IPS DF 6.9 (cell line): ENCODE measurements around the gene RANBP1.
A peak's percentile ranks its signal among the peaks of the same experiment; 100 is the strongest.
"Not testable (repeated sequence)": the region's sequence is repeated elsewhere in the genome, so short reads cannot be mapped to it uniquely, and the experiment has no call there.

Experiments
- DNase-seq: peaks from one replicate; pipeline ENCODE4 v3.0.0-alpha.2; 2013; ENCODE audit warnings: low read depth, low spot score
- H3K27ac ChIP-seq: one replicate; pipeline ENCODE4 v1.5.1; 2013; ENCODE audit warnings: low read length, control low read depth
- H3K27me3 ChIP-seq: 2 replicates; pipeline ENCODE4 v1.6.1; 2013; ENCODE audit warnings: mild to moderate bottlenecking, low read length; ENCODE audit not compliant: control insufficient read depth, insufficient read depth
- H3K36me3 ChIP-seq: 2 replicates; pipeline ENCODE4 v1.6.1; 2013; ENCODE audit warnings: low read length; ENCODE audit not compliant: control insufficient read depth, insufficient read depth
- H3K4me1 ChIP-seq: 2 replicates; pipeline ENCODE4 v1.6.1; 2013; ENCODE audit warnings: low read length; ENCODE audit not compliant: control insufficient read depth, insufficient read depth
- H3K4me3 ChIP-seq: 2 replicates; pipeline ENCODE4 v1.5.1; 2013; ENCODE audit warnings: mild to moderate bottlenecking, low read length
- H3K9me3 ChIP-seq: 2 replicates; pipeline ENCODE4 v1.6.1; 2013; ENCODE audit warnings: low read length, inconsistent platforms; ENCODE audit not compliant: control insufficient read depth, insufficient read depth
- WGBS: extraction: QIAGEN DNeasy Blood & Tissue Kit; methylation state at CpG from one replicate; pipeline ENCODE4 v1.1.7; 2013; ENCODE audit warnings: mixed read lengths, missing lambda C conversion rate; ENCODE audit not compliant: insufficient read length, insufficient coverage; 5-methylcytosine and 5-hydroxymethylcytosine counted together

The RANBP1 gene

GRCh38 chr22:20115691-20116375 lies at the start of gene RANBP1:
Gene RANBP1, plus strand, starts transcription at chr22:20116104. Its CDS starts 81 bp downstream, at chr22:20116185.
- H3K27ac ChIP-seq = no peak within 1 kb of the TSS
- H3K4me1 ChIP-seq = no peaks in the 10 kb centered on the region
- peaks cover 49% of the 10 kb centered on the region for H3K36me3 ChIP-seq
- H3K9me3 ChIP-seq = no peaks in the 10 kb centered on the region
- no peak for DNase-seq
- peak within 1 kb of the TSS; percentile 73; the same call in 1 of the 2 replicates for H3K4me3 ChIP-seq
- H3K27me3 ChIP-seq = no peaks in the 10 kb centered on the region
- WGBS = no CpG with 5 or more reads among the region's 30 CpGs

- WGBS = no CpG with 5 or more reads among the region's 11 CpGs
- no peak for DNase-seq
- no peaks in the 10 kb centered on the region for H3K27me3 ChIP-seq
- H3K36me3 ChIP-seq = no peaks in the 10 kb centered on the region
- no peak overlapping the region for H3K4me3 ChIP-seq
- H3K9me3 ChIP-seq = no peaks in the 10 kb centered on the region
- H3K27ac ChIP-seq = no peak overlapping the region
- no peaks in the 10 kb centered on the region for H3K4me1 ChIP-seq
These were observed 49.1 kb upstream of the RANBP1 start for GRCh38 chr22:20066617-20067383.

GRCh38 chr22:20067384-20067682 lies 48.6 kb upstream of the RANBP1 start:
- no CpG with 5 or more reads among the region's 3 CpGs for WGBS

GRCh38 chr22:20068640-20069039 lies 47.3 kb upstream of the RANBP1 start:
- DNase-seq = no peak
- Histone ChIP-seq H3K4me1 (no peaks in the 10 kb centered on the region), H3K27ac (no peak overlapping the region), H3K27me3 (no peaks in the 10 kb centered on the region), H3K4me3 (no peak overlapping the region), H3K36me3 (no peaks in the 10 kb centered on the region), H3K9me3 (no peaks in the 10 kb centered on the region)
- no CpG with 5 or more reads among the region's 7 CpGs for WGBS

More at GRCh38 chr22:20067384-20067682, 48.6 kb upstream of the RANBP1 start:
- not testable (repeated sequence) for H3K36me3 ChIP-seq, H3K9me3 ChIP-seq, H3K4me1 ChIP-seq, DNase-seq, H3K4me3 ChIP-seq, H3K27ac ChIP-seq, H3K27me3 ChIP-seq

- H3K36me3 ChIP-seq = no peaks in the 10 kb centered on the region
- H3K9me3 ChIP-seq = no peaks in the 10 kb centered on the region
- no CpG with 5 or more reads among the region's 7 CpGs for WGBS
- DNase-seq = no peak
- no peak overlapping the region for H3K27ac ChIP-seq
- H3K4me3 ChIP-seq = no peak overlapping the region
- H3K27me3 ChIP-seq = no peaks in the 10 kb centered on the region
- H3K4me1 ChIP-seq = no peaks in the 10 kb centered on the region
These were observed 46.4 kb upstream of the RANBP1 start for GRCh38 chr22:20069331-20070042.

- Histone ChIP-seq H3K27me3 (no peaks in the 10 kb centered on the region), H3K36me3 (no peaks in the 10 kb centered on the region), H3K4me3 (no peak overlapping the region), H3K4me1 (no peaks in the 10 kb centered on the region), H3K27ac (no peak overlapping the region), H3K9me3 (no peaks in the 10 kb centered on the region)
- no peak for DNase-seq
- WGBS = no CpG with 5 or more reads among the region's 8 CpGs
These were observed 44.4 kb upstream of the RANBP1 start for GRCh38 chr22:20071524-20071972.

- DNase-seq = no peak
- no peaks in the 10 kb centered on the region; the same call in 1 of the 2 replicates for H3K4me1 ChIP-seq
- no CpG with 5 or more reads among the region's 6 CpGs for WGBS
- H3K27me3 ChIP-seq = no peaks in the 10 kb centered on the region
- H3K27ac ChIP-seq = no peak overlapping the region
- no peak overlapping the region for H3K4me3 ChIP-seq
- no peaks in the 10 kb centered on the region for H3K36me3 ChIP-seq
- no peaks in the 10 kb centered on the region for H3K9me3 ChIP-seq
These were observed 39.2 kb upstream of the RANBP1 start for GRCh38 chr22:20076627-20077172.

- no CpG with 5 or more reads among the region's 100 CpGs for whole genome bisulfite sequencing
- peak; percentile 83 for DNase-seq
- Histone ChIP-seq H3K27me3 (no peaks in the 10 kb centered on the region), H3K9me3 (no peaks in the 10 kb centered on the region), H3K4me1 (peaks cover 1% of the 10 kb centered on the region; the same call in 1 of the 2 replicates), H3K36me3 (no peaks in the 10 kb centered on the region), H3K27ac (no peak within 1 kb of the TSS), H3K4me3 (peak within 1 kb of the TSS; percentile 82; the same call in 1 of the 2 replicates)
These were observed 36.0 kb upstream of the RANBP1 start, which contains the start of gene DGCR8 for GRCh38 chr22:20079745-20080444. Gene DGCR8, plus strand, starts transcription at chr22:20080241. Its CDS starts 5,723 bp downstream, at chr22:20085964.

GRCh38 chr22:20080445-20080775 lies 35.5 kb upstream of the RANBP1 start:
- H3K36me3 ChIP-seq = no peaks in the 10 kb centered on the region
- peak overlapping the region; percentile 82; the same call in 1 of the 2 replicates for H3K4me3 ChIP-seq
- H3K27me3 ChIP-seq = no peaks in the 10 kb centered on the region
- no CpG with 5 or more reads among the region's 34 CpGs for WGBS
- DNase-seq = no peak
- H3K27ac ChIP-seq = no peak overlapping the region
- peaks cover 1% of the 10 kb centered on the region; the same call in 1 of the 2 replicates for H3K4me1 ChIP-seq
- no peaks in the 10 kb centered on the region for H3K9me3 ChIP-seq
